MM.1S (cell line): Measurements from ENCODE around the gene ST6GAL1.

Source experiments
- DNase-seq: peaks from one replicate; pipeline ENCODE4 v3.0.0-alpha.2; 2015
- H2AFZ ChIP-seq: fragments of 300-600 bp; sonication (generic); 2 replicates; pipeline ENCODE4 v1.6.0; 2016; ENCODE audit warnings: antibody characterized with exemption, low read length
- H3F3A ChIP-seq: fragments of 300-600 bp; sonication (generic); 2 replicates; pipeline ENCODE4 v1.6.1; 2016; ENCODE audit warnings: mild to moderate bottlenecking, antibody characterized with exemption, low read length, moderate library complexity, mixed read lengths; ENCODE audit not compliant: insufficient read depth
- H3K27ac ChIP-seq: fragments of 300-600 bp; sonication (generic); 2 replicates; pipeline ENCODE4 v1.5.1; 2016; ENCODE audit warnings: mild to moderate bottlenecking, low read length
- H3K27me3 ChIP-seq: fragments of 300-600 bp; sonication (generic); replicated peaks from 2 replicates; pipeline ENCODE4 v1.6.0; 2016; ENCODE audit warnings: low read length; ENCODE audit not compliant: insufficient read depth
- H3K36me3 ChIP-seq: fragments of 300-600 bp; sonication (generic); replicated peaks from 2 replicates; pipeline ENCODE4 v1.6.1; 2016; ENCODE audit warnings: mild to moderate bottlenecking, low read length, mixed read lengths; ENCODE audit not compliant: insufficient read depth
- H3K4me1 ChIP-seq: fragments of 300-600 bp; sonication (generic); 2 replicates; pipeline ENCODE4 v1.6.1; 2016; ENCODE audit warnings: low read length, mixed read lengths
- H3K4me2 ChIP-seq: fragments of 300-600 bp; sonication (generic); 2 replicates; pipeline ENCODE4 v1.6.0; 2016; ENCODE audit warnings: low read depth, low read length
- H3K4me3 ChIP-seq: fragments of 300-600 bp; sonication (generic); 2 replicates; pipeline ENCODE4 v1.5.1; 2016; ENCODE audit warnings: low read length, mixed read lengths
- H3K79me2 ChIP-seq: fragments of 300-600 bp; sonication (generic); 2 replicates; pipeline ENCODE4 v1.6.1; 2016; ENCODE audit warnings: mixed run types, low read length, mixed read lengths
- H3K9ac ChIP-seq: fragments of 300-600 bp; sonication (generic); 2 replicates; pipeline ENCODE4 v1.6.1; 2016; ENCODE audit warnings: low read length, mixed read lengths
- H3K9me2 ChIP-seq: fragments of 300-600 bp; sonication (generic); replicated peaks from 2 replicates; pipeline ENCODE4 v1.6.1; 2016; ENCODE audit warnings: mild to moderate bottlenecking, low read length, mixed read lengths; ENCODE audit not compliant: insufficient read depth
- H3K9me3 ChIP-seq: fragments of 300-600 bp; sonication (generic); replicated peaks from 2 replicates; pipeline ENCODE4 v1.6.1; 2016; ENCODE audit warnings: mild to moderate bottlenecking, low read length, mixed read lengths; ENCODE audit not compliant: insufficient read depth
- H4K20me1 ChIP-seq: fragments of 300-600 bp; sonication (generic); 2 replicates; pipeline ENCODE4 v1.6.1; 2016; ENCODE audit warnings: mild to moderate bottlenecking, low read length, moderate library complexity, mixed read lengths; ENCODE audit not compliant: insufficient read depth
- CTCF ChIP-seq: fragments of 300-600 bp; sonication (generic); IDR thresholded peaks from 2 replicates; pipeline ENCODE4 v1.5.1; 2016; ENCODE audit warnings: antibody characterized with exemption, low read length, mixed read lengths
- EZH2 ChIP-seq: fragments of 300-600 bp; sonication (generic); optimal IDR thresholded peaks from 2 replicates; pipeline ENCODE3; 2017; ENCODE audit warnings: low read depth, mild to moderate bottlenecking, antibody characterized with exemption, low read length, mixed read lengths
- EZH2phosphoT487 ChIP-seq: fragments of 300-600 bp; sonication (generic); IDR thresholded peaks from 2 replicates; pipeline ENCODE4 v1.6.1; 2018; ENCODE audit warnings: antibody characterized with exemption, low read length

ST6GAL1 gene

GRCh38 chr3:187080799-187081450 lies 150.6 kb downstream of the ST6GAL1 start:
- TF ChIP-seq EZH2 (no peak), EZH2phosphoT487 (no peak), CTCF (no peak)
- no peaks in the 10 kb centered on the region for H3K9me3 ChIP-seq
- H2AFZ ChIP-seq, result no peak overlapping the region
- H3K9me2 ChIP-seq, result no peaks in the 10 kb centered on the region
- no peak overlapping the region for H3K4me2 ChIP-seq
- H3K9ac ChIP-seq, result no peak overlapping the region
- no peaks in the 10 kb centered on the region for H4K20me1 ChIP-seq
- H3K27ac ChIP-seq, result no peak overlapping the region
- H3K27me3 ChIP-seq, result no peaks in the 10 kb centered on the region
- H3K79me2 ChIP-seq, result peaks cover 13% of the 10 kb centered on the region
- no peaks in the 10 kb centered on the region for H3K4me1 ChIP-seq
- DNase-seq, result no peak
- H3K36me3 ChIP-seq, result peaks cover 16% of the 10 kb centered on the region; the same call in 1 of the 2 replicates
- H3K4me3 ChIP-seq, result no peak overlapping the region
- H3F3A ChIP-seq, result peaks cover 19% of the 10 kb centered on the region

GRCh38 chr3:187082758-187083375 lies 152.5 kb downstream of the ST6GAL1 start:
- Histone ChIP-seq H4K20me1 (no peaks in the 10 kb centered on the region), H3K4me1 (no peaks in the 10 kb centered on the region), H3K36me3 (peaks cover 5% of the 10 kb centered on the region; the same call in 1 of the 2 replicates), H3K4me2 (no peak overlapping the region), H3K27me3 (no peaks in the 10 kb centered on the region), H3K27ac (no peak overlapping the region), H3F3A (peaks cover 11% of the 10 kb centered on the region), H3K4me3 (no peak overlapping the region), H3K9ac (no peak overlapping the region), H3K9me3 (no peaks in the 10 kb centered on the region), H3K79me2 (no peaks in the 10 kb centered on the region), H2AFZ (no peak overlapping the region), H3K9me2 (no peaks in the 10 kb centered on the region)
- no peak for DNase-seq
- no peak for TF ChIP-seq EZH2phosphoT487
- TF ChIP-seq EZH2, result no peak
- TF ChIP-seq CTCF, result no peak

GRCh38 chr3:187084126-187084525 lies 153.8 kb downstream of the ST6GAL1 start:
- H3K4me1 ChIP-seq, result peaks cover 12% of the 10 kb centered on the region
- no peak overlapping the region for H3K9ac ChIP-seq
- no peak overlapping the region for H2AFZ ChIP-seq
- H3K36me3 ChIP-seq, result no peaks in the 10 kb centered on the region
- no peaks in the 10 kb centered on the region for H3K9me2 ChIP-seq
- no peak overlapping the region for H3K4me2 ChIP-seq
- no peak for TF ChIP-seq EZH2
- TF ChIP-seq EZH2phosphoT487, result no peak
- no peak for TF ChIP-seq CTCF
- H3K27me3 ChIP-seq, result no peaks in the 10 kb centered on the region
- no peaks in the 10 kb centered on the region for H3K9me3 ChIP-seq
- H4K20me1 ChIP-seq, result no peaks in the 10 kb centered on the region
- no peaks in the 10 kb centered on the region for H3K79me2 ChIP-seq
- peaks cover 9% of the 10 kb centered on the region for H3F3A ChIP-seq
- no peak overlapping the region for H3K4me3 ChIP-seq
- no peak for DNase-seq
- no peak overlapping the region for H3K27ac ChIP-seq
